MM.1S (cell line): Measurements from ENCODE around the gene SFTA2.

ENCODE experiments used
- CTCF ChIP-seq: fragments of 300-600 bp; sonication (generic); IDR thresholded peaks from 2 replicates; pipeline ENCODE4 v1.5.1; 2016; ENCODE audit warnings: antibody characterized with exemption, low read length, mixed read lengths
- EZH2phosphoT487 ChIP-seq: fragments of 300-600 bp; sonication (generic); IDR thresholded peaks from 2 replicates; pipeline ENCODE4 v1.6.1; 2018; ENCODE audit warnings: antibody characterized with exemption, low read length

GRCh38 chr6:30889921-30890645 lies 41.9 kb downstream of the SFTA2 start:
- TF ChIP-seq EZH2phosphoT487, result no peak
- TF ChIP-seq CTCF, result no peak
